GM12878 (cell line): ENCODE measurements around the gene SFSWAP. TPM values are rescaled to one million over a fixed set of nuclear protein-coding genes. Genes with fewer than 3 reads are reported as not detected.

Experiments
- ATAC-seq: fragments of 200-7000 bp; cut with Tn5 transposase; 3 replicates; pipeline ENCODE4 v1.9.1; 2020; ENCODE audit warnings: mild to moderate bottlenecking, moderate library complexity
- BruUV-seq: library from RNA; stranded (reverse); fragments of 400-500 nt; replicated peaks from 2 replicates; lab custom pipeline; 2021; lab: Mats Ljungman, UMichigan
- CTCF ChIA-PET: fragments of 300-600 bp; sonication (Branson Sonifier 250); formaldehyde crosslinking; extraction: SDS; loops from one replicate; lab custom pipeline; 2021; ENCODE audit warnings: inconsistent platforms; lab: Yijun Ruan, JAX
- POLR2A ChIA-PET: fragments of 350-600 bp; formaldehyde crosslinking; extraction: SDS; loops from one replicate; lab custom pipeline; 2021; ENCODE audit warnings: inconsistent platforms; lab: Charles Lee
- RAD21 ChIA-PET: fragments of 300-600 bp; sonication (Branson Sonifier 250); formaldehyde crosslinking; loops from one replicate; lab custom pipeline; 2023; ENCODE audit warnings: antibody characterized with exemption; ENCODE audit not compliant: unreplicated experiment; lab: Charles Lee
- SMC1A ChIA-PET: fragments of 300-600 bp; sonication (Branson Sonifier 250); formaldehyde crosslinking; loops from one replicate; lab custom pipeline; 2023; ENCODE audit not compliant: unreplicated experiment, uncharacterized antibody; lab: Charles Lee
- DNase-seq: peaks from one replicate; pipeline ENCODE4 v3.0.0-alpha.2; 2011; ENCODE audit warnings: low read depth, low spot score
- FAIRE-seq: peaks from 3 replicates; lab custom pipeline; 2011; peaks lifted over from hg19 to GRCh38; lab: Jason Lieb, UNC
- H2AFZ ChIP-seq: 2 replicates; pipeline ENCODE4 v1.6.0; 2011; ENCODE audit warnings: low read depth, low read length, control low read depth; ENCODE audit not compliant: control insufficient read depth
- H3K27ac ChIP-seq: 2 replicates; pipeline ENCODE4 v1.5.1; 2011; ENCODE audit warnings: control low read depth; ENCODE audit not compliant: control insufficient read depth, insufficient read depth
- H3K27me3 ChIP-seq, 2 experiments: replicated peaks in 1 of 2; 2 replicates each; pipeline versions ENCODE4 v1.6.0 to v1.6.1; 2011; ENCODE audit warnings: low read length in 1 of 2; ENCODE audit not compliant: control insufficient read depth in 2 of 2, insufficient read depth in 2 of 2
- H3K36me3 ChIP-seq, 2 experiments: 2 replicates each; pipeline ENCODE4 v1.5.1; 2011; ENCODE audit warnings: low read length in 1 of 2; ENCODE audit not compliant: control insufficient read depth in 2 of 2, insufficient read depth in 2 of 2
- H3K4me1 ChIP-seq: 2 replicates; pipeline ENCODE4 v1.6.1; 2011; ENCODE audit warnings: mild to moderate bottlenecking, low read length, moderate library complexity, mixed read lengths; ENCODE audit not compliant: control insufficient read depth, insufficient read depth
- H3K4me2 ChIP-seq: 2 replicates; pipeline ENCODE4 v1.6.0; 2011; ENCODE audit warnings: control low read depth; ENCODE audit not compliant: control insufficient read depth, insufficient read depth
- H3K4me3 ChIP-seq: fragments of 200-600 bp; sonication (generic); 2 replicates; pipeline ENCODE4 v1.5.1; 2016
- H3K79me2 ChIP-seq: 2 replicates; pipeline ENCODE4 v1.6.0; 2011; ENCODE audit warnings: low read length; ENCODE audit not compliant: control insufficient read depth, insufficient read depth
- H3K9ac ChIP-seq: 2 replicates; pipeline ENCODE4 v1.8.0; 2011; ENCODE audit warnings: low read length, control low read depth, mixed read lengths; ENCODE audit not compliant: control insufficient read depth, insufficient read depth
- H3K9me3 ChIP-seq: replicated peaks from 3 replicates; pipeline ENCODE4 v1.5.1; 2011; ENCODE audit warnings: mild to moderate bottlenecking, low read length; ENCODE audit not compliant: control insufficient read depth, insufficient read depth
- H4K20me1 ChIP-seq: 2 replicates; pipeline ENCODE4 v1.6.0; 2011; ENCODE audit not compliant: control insufficient read depth, insufficient read depth
- BHLHE40 ChIP-seq, 2 experiments: fragments of 450-650 bp in 1 of 2; IDR thresholded peaks; 2 replicates each; pipeline ENCODE4 v1.6.1; 2011 to 2017; ENCODE audit warnings: low read depth in 2 of 2, borderline replicate concordance in 1 of 2, improper control_type of control experiment in 1 of 2, low read length in 1 of 2, mild to moderate bottlenecking in 1 of 2
- CHD2 ChIP-seq: IDR thresholded peaks from 2 replicates; pipeline ENCODE4 v1.6.1; 2011; ENCODE audit warnings: low read depth, low read length, improper control_type of control experiment, borderline replicate concordance
- CHD4 ChIP-seq: fragments of 200-600 bp; sonication (generic); IDR thresholded peaks from 2 replicates; pipeline ENCODE4 v1.6.1; 2016; ENCODE audit warnings: mild to moderate bottlenecking
- E2F4 ChIP-seq: IDR thresholded peaks from 2 replicates; pipeline ENCODE4 v1.6.1; 2012; ENCODE audit warnings: low read depth, low read length, improper control_type of control experiment
- MTA3 ChIP-seq: IDR thresholded peaks from 2 replicates; pipeline ENCODE4 v1.6.1; 2012; ENCODE audit warnings: low read length, inconsistent platforms, borderline replicate concordance
- SMAD1 ChIP-seq: fragments of 450-650 bp; IDR thresholded peaks from 2 replicates; pipeline ENCODE4 v1.6.1; 2018; ENCODE audit warnings: mild to moderate bottlenecking, low read depth; ENCODE audit not compliant: partially characterized antibody
- SREBF2 ChIP-seq: IDR thresholded peaks from 2 replicates; pipeline ENCODE4 v1.6.1; 2012; ENCODE audit warnings: mild to moderate bottlenecking, low read length
- TARDBP ChIP-seq: IDR thresholded peaks from 2 replicates; pipeline ENCODE4 v1.6.1; 2016; ENCODE audit warnings: borderline replicate concordance
- WGBS: methylation state at CpG from one replicate; pipeline ENCODE4 v1.1.6; 2016; ENCODE audit warnings: low lambda C conversion rate; ENCODE audit not compliant: insufficient replicate concordance, insufficient coverage; ENCODE audit errors: missing lambda C conversion rate; 5-methylcytosine and 5-hydroxymethylcytosine counted together
- in situ Hi-C: fragments of 300-500 bp; cut with MboI; formaldehyde crosslinking; loops from 9 replicates; pipeline ENCODE4 v1.14.3; 2018; ENCODE audit warnings: mixed read lengths
- intact Hi-C: fragments of 100-400 bp; cut with micrococcal nuclease; formaldehyde crosslinking; loops from one replicate; pipeline ENCODE4 v1.14.2; 2022; ENCODE audit not compliant: unreplicated experiment
- polyA plus RNA-seq, 11 experiments: library from polyadenylated mRNA; depleted of rRNA in 4 of 11; unstranded in 6 of 11; stranded (reverse) in 5 of 11; fragments of >200 nt; fragmentation: Nextera tagmentation in 4 of 11; fragmentation: Illumina TruSeq in 1 of 11; extraction: Ambion mirVana in 4 of 11; extraction: Trizol in 1 of 11; gene quantifications; 1 replicate in 1 of 11; 2 replicates in 10 of 11; pipeline versions ENCODE4 v1.2.1 to v1.2.3, GENCODE V29; 2011 to 2016; ENCODE audit warnings: inconsistent platforms in 2 of 11, missing spikeins in 2 of 11, low read depth in 1 of 11
- total RNA-seq, 4 experiments: library from RNA; depleted of rRNA in 3 of 4; stranded (reverse); fragments of >200 nt in 3 of 4; fragmentation: Illumina TruSeq in 1 of 4; extraction: Trizol in 1 of 4; gene quantifications; 2 replicates each; pipeline versions ENCODE4 v1.2.1 to v1.2.3, GENCODE V29; 2013 to 2021

SFSWAP gene
- total and polyA plus RNA-seq, 10 of the 15 experiments (the other 5 are each of a cell fraction or from before 2014, with no cell fraction given): 1.8 to 48.6 (median 25.0) TPM

DNA sequence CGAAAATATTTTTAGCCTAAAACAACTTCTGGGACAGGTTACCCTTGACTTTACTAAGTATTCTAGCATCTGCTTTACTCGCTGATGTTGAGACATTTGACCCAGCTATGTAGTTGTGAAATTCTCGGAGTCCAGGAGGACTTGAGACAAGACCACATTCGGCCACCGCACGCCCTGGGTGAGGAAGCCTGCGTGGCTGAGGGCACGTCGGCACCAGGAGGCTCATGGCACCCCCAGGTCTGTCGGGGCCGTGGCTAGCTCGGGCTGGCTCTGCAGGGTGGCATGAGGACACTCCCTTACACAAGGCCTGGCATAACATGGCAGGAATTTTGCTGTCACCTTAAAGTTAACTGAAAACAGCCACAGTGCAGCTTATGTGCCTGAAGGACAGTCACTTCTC is 59.2 kb downstream of the SFSWAP start:
- Histone ChIP-seq H3K9ac (no peak overlapping the region), H2AFZ (no peak overlapping the region), H3K79me2 (no peaks in the 10 kb centered on the region; the same call in 1 of the 2 replicates), H3K36me3 (peaks cover 11 to 14% of the 10 kb centered on the region in 2 experiments; a peak in 3 of 4 replicates), H4K20me1 (no peaks in the 10 kb centered on the region), H3K9me3 (no peaks in the 10 kb centered on the region), H3K27me3 (no peaks in the 10 kb centered on the region), H3K4me1 (peaks cover 38% of the 10 kb centered on the region), H3K27ac (no peak overlapping the region), H3K4me2 (no peak overlapping the region)
- ATAC-seq (no peak), FAIRE-seq (no peak), DNase-seq (no peak)
- POLR2A ChIA-PET: no interaction called here
- CTCF ChIA-PET: no interaction called here
- intact Hi-C loops: loop anchor here (10.0 kb wide), 1 partner anchor 185 kb away; no protein-coding TSS in a partner anchor
- SMC1A ChIA-PET: no interaction called here
- RAD21 ChIA-PET: no interaction called here
- BruUV-seq: no TSS peak
- 91% methylated on average over 12 of the region's 12 CpGs for WGBS
- in situ Hi-C loops: no loop called here
- TF ChIP-seq CHD2 (no peak), SREBF2 (no peak), SMAD1 (no peak), CHD4 (no peak), BHLHE40 (IDR thresholded peaks at IDR 0.05; ENCODE audit: borderline replicate concordance in 1 of 2, low read depth in 2 of 2, low read length in 1 of 2) (no peak), MTA3 (no peak), E2F4 (no peak), TARDBP (no peak)
- TF ChIP-seq, all 136 proteins: peak for 0
- H3K4me3 ChIP-seq: no peak overlapping the region
